HepG2 (cell line): ENCODE results near the gene ASTN1.

Experiments used
- ARID5B ChIP-seq: IDR thresholded peaks from 2 replicates; pipeline ENCODE4 v1.4.0; 2020; ENCODE audit warnings: mild to moderate bottlenecking, missing genetic modification reagents
- CREB1 ChIP-seq, 2 experiments: fragments of 450-650 bp in 1 of 2; IDR thresholded peaks; 2 replicates each; pipeline ENCODE4 v1.6.1; 2016 to 2017; ENCODE audit warnings: control low read depth in 1 of 2, mild to moderate bottlenecking in 1 of 2, missing compliant biosample characterization in 1 of 2, missing genetic modification characterization in 1 of 2
- NFAT5 ChIP-seq: sonication (generic); formaldehyde crosslinking; IDR thresholded peaks from 2 replicates; pipeline ENCODE4 v1.4.0; 2020; ENCODE audit warnings: missing genetic modification reagents
- TCF7L2 ChIP-seq: IDR thresholded peaks from 2 replicates; pipeline ENCODE4 v1.6.1; 2011; ENCODE audit warnings: mild to moderate bottlenecking, low read depth, low read length, moderate library complexity
- U2AF1 ChIP-seq: fragments of 200-400 bp; formaldehyde crosslinking; optimal IDR thresholded peaks from 2 replicates; pipeline ENCODE3; 2017; ENCODE audit warnings: mild to moderate bottlenecking, low read depth, low read length
- TF ChIP-seq, protein P1 (sequence below): sonication (generic); formaldehyde crosslinking; IDR thresholded peaks from 2 replicates; pipeline ENCODE4 v1.4.0; 2020; ENCODE audit warnings: missing genetic modification reagents, borderline replicate concordance
- TF ChIP-seq, protein P2 (sequence below): sonication (generic); formaldehyde crosslinking; IDR thresholded peaks from 2 replicates; pipeline ENCODE4 v1.4.0; 2020; ENCODE audit warnings: missing genetic modification reagents, borderline replicate concordance

GRCh38 chr1:177020851-177021589 is 143.5 kb downstream of the ASTN1 start:
- TF ChIP-seq U2AF1 (no peak), CREB1 (IDR thresholded peaks at IDR 0.05) (no peak), CREB1 (CRISPR knock-in tag; IDR thresholded peaks at IDR 0.05) (no peak), TCF7L2 (no peak), ARID5B (CRISPR knock-in tag) (no peak), NFAT5 (CRISPR knock-in tag) (no peak)
- TF ChIP-seq, protein P1, sequence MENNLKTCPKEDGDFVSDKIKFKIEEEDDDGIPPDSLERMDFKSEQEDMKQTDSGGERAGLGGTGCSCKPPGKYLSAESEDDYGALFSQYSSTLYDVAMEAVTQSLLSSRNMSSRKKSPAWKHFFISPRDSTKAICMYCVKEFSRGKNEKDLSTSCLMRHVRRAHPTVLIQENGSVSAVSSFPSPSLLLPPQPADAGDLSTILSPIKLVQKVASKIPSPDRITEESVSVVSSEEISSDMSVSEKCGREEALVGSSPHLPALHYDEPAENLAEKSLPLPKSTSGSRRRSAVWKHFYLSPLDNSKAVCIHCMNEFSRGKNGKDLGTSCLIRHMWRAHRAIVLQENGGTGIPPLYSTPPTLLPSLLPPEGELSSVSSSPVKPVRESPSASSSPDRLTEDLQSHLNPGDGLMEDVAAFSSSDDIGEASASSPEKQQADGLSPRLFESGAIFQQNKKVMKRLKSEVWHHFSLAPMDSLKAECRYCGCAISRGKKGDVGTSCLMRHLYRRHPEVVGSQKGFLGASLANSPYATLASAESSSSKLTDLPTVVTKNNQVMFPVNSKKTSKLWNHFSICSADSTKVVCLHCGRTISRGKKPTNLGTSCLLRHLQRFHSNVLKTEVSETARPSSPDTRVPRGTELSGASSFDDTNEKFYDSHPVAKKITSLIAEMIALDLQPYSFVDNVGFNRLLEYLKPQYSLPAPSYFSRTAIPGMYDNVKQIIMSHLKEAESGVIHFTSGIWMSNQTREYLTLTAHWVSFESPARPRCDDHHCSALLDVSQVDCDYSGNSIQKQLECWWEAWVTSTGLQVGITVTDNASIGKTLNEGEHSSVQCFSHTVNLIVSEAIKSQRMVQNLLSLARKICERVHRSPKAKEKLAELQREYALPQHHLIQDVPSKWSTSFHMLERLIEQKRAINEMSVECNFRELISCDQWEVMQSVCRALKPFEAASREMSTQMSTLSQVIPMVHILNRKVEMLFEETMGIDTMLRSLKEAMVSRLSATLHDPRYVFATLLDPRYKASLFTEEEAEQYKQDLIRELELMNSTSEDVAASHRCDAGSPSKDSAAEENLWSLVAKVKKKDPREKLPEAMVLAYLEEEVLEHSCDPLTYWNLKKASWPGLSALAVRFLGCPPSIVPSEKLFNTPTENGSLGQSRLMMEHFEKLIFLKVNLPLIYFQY, result no peak
- TF ChIP-seq, protein P2, sequence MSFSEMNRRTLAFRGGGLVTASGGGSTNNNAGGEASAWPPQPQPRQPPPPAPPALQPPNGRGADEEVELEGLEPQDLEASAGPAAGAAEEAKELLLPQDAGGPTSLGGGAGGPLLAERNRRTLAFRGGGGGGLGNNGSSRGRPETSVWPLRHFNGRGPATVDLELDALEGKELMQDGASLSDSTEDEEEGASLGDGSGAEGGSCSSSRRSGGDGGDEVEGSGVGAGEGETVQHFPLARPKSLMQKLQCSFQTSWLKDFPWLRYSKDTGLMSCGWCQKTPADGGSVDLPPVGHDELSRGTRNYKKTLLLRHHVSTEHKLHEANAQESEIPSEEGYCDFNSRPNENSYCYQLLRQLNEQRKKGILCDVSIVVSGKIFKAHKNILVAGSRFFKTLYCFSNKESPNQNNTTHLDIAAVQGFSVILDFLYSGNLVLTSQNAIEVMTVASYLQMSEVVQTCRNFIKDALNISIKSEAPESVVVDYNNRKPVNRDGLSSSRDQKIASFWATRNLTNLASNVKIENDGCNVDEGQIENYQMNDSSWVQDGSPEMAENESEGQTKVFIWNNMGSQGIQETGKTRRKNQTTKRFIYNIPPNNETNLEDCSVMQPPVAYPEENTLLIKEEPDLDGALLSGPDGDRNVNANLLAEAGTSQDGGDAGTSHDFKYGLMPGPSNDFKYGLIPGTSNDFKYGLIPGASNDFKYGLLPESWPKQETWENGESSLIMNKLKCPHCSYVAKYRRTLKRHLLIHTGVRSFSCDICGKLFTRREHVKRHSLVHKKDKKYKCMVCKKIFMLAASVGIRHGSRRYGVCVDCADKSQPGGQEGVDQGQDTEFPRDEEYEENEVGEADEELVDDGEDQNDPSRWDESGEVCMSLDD (CRISPR knock-in tag), result no peak
